NCI-H146 (cell line): ENCODE measurements around the gene SHISA8.

Experiments
- DNase-seq: peaks from one replicate; lab custom pipeline; 2025; lab: John Stamatoyannopoulos, UW

SHISA8 gene

GRCh38 chr22:41913842-41914534 lies 886 bp downstream of the SHISA8 start:
- peak; percentile 37 for DNase-seq

DNA sequence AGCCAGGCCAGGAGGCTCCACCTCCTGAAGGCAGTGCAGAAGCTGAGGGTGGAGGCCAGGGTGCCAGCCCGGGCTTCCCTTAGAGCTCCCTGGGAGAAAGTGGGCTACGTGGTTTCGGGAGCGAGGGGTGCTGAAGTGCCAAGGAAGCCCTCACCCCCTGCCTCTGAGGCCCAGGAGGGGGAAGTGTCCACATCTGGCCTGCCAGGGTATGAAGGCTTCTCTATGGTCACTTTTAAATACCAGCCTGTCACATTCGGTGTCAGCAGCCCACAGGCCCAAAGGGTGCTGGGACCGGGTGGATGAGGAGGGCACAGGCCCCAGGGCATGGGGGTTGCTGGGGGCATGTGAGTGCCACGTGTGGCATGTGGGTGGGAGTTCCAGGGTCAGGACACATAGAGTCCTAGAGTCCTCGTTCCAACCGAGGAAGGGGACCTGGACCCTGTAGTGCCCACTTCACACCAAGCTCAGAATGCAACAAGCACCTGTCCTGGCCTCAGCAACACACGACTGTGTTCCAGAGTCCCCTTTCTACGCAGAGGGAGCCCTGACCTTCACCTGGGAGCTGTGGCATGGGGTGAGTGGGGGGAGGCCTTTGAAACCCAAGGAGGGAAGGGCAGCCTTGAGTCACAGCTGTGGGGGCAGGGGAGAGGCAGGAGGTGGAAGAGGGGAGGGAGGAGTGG lies 1.7 kb downstream of the SHISA8 start:
- no peak for DNase-seq

- no peak for DNase-seq
Observed at GRCh38 chr22:41912338-41913039, 2.4 kb downstream of the SHISA8 start.

DNA sequence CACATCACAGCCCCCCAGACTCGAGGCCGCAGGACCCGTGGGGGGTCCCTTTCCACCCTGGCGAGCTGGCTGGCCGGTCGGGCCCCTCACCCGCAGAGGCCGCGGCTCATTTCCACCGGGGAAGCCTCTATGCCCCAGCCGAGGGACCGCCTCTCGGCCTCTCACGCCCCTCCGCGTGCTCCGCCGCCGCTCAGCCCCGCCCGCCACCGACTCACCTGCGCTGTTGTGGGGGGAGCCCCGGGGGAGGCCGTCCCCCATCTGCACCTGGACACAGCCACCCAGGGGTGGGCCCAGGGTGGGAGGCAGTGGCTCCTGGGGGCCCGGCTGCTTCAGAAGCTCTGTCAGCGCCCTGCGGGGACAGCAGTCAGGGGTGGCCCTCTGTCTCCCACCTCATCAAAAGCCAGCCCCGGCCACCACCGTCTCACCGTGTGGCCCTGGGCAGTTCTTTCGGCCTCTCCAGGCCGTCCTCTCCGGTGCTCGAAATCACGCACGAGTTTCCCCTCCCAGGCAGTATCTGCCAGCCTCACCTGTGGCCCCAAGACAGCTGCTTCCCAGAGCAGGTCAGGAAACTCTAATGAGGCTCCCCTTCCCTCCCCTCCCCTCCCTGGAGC lies 3.8 kb downstream of the SHISA8 start:
- DNase-seq = no peak

DNA sequence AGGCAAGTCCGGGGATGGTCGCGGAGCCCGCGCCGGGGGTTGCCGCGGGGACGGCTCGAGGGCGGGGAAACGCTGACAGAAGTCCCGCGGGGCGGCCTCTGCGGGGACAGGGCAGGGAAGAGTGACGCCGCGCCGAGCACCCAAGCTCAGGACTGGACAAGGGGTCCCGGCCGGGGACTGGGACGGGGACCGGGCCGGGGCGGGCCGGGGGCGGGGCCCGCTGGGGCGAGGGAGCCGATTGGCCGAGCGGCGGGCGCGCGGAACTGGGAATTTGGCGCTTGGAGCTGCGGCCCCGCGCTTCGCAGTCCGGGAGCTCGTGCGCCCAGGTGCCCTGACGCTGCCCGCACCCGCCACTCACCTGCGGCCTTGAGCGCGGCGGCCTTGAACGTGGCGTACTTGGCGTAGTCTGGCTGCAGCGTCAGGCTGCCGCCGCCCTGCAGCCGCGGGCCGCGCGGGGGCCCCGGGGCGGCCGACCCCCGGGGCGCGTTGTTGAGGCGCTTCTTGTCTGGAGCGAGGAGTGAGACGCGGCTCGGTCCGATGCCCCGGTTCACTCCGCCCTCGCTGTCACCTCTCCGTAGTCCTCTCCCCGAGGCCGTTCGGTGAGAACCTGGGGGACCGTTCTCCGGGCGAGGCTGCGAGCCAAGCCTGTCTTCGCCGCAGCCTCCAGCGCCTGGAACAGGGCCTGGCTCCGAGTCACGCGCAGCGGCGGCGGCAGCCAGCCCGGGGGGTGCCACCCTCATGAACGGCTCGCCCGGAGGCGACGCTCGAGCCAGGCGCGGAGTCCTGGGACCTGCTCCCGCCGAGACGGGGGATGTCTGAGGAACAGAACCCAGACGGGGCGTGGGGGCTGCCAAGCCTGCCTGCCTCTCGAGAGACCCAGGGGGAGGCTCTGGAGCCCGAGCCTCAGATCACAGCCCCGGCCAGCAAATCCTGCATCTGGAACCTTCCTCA lies 4.5 kb downstream of the SHISA8 start:
- DNase-seq = no peak

DNA sequence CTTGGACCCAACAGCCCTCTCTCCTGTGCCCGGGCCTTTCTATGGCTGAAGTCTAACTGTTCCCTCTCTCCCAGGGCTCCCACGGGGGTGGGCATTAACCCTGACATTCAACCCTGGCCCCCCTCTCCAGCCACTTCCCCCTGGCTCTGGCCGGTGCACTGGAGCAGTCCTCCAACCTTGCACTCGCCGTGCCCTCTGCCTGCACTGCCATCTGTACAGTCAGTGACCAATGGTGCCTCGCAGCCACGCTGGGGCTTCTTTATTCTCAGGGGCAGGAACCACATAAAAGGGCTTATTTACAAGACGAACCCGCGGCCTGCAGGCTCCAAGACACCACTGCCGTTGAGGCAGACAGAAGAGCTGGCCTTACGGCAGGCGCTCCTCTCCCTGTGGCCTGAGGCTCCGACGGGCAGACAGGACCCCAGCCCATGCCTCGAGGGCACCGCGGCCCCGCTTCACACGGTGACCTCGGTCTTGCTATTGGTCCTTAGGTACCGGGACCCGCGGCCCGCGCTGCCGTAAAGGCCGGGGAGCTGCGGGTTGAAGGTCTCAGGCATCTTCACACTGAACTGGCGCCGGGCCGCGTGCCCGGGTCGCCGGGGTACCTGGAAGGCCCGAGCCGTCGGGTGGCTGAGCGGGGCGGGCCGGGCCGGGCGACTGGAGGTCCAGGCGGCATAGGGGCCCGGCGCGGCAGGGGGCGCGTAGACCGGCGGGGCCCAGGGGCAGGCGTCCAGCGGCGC lies 5.4 kb downstream of the SHISA8 start:
- DNase-seq = no peak

- DNase-seq = no peak
Observed at GRCh38 chr22:41908411-41909309, 6.2 kb downstream of the SHISA8 start.

DNA sequence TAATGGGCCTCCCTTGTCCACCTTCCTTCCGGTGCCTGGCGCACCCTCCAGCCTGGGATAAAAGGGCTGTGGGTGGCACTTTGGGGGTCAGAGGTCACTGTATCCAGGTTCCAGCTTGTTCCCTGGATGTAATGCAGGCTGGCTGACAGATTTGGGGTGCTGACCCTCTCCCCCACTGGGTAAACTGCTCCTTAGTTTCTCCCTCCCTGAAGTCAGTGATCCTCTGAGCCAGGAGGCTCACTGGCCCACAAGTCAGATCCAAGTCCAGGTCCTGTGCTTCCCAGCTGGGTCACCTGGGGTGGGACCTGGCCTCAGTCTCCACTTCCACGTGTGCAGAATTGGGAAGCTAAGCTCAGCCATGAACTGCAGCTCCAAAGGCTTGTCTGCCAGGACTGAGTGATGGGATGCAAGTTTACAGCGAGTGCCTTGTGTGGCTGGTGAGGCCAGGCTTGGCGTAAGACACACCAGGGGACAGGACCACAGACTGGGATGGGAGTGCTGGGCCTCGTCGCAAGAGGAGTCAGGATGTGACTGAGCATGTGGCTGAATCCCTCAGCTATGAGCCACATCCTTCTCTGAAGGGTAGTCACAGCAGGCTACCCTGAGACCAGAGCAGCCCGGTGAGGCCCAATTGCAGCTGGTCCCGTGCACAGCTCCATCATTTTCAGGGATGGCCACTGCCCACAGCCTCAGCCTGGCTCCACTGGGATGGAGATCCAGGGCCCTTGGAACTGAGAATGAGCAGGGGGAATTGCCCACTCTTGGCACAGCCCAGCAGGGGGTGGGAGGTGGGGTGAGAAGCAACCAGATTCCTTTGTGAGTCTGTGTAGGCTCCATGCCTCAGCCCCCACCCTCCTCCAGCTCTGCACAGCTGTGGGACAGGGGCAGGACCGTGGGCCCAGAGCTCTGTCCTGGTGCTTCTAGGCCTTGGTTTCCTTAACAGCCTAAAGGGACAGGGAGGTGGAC lies 7.2 kb downstream of the SHISA8 start:
- no peak for DNase-seq

DNA sequence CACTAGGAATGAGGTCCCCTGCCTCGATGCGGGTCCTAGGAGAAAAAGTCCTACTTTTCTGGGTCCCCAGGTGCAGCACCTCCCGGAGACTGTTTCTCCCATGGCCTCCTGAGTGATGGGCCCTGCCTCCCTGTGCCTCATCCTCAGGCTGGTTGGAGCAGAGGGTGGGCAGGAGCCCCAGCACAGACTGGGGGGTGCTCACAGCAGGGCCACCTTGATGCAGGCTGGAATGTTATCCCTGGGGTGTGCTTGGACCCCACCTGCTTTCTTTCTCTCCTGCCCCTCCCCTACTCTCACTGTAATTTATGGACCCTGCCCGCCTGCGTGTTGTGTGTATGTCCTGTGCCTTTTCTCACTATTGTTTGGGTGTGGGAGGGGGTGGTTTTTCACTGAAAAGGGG lies 8.1 kb downstream of the SHISA8 start:
- no peak for DNase-seq

- no peak for DNase-seq
Observed at GRCh38 chr22:41905411-41906202, 9.3 kb downstream of the SHISA8 start.

DNA sequence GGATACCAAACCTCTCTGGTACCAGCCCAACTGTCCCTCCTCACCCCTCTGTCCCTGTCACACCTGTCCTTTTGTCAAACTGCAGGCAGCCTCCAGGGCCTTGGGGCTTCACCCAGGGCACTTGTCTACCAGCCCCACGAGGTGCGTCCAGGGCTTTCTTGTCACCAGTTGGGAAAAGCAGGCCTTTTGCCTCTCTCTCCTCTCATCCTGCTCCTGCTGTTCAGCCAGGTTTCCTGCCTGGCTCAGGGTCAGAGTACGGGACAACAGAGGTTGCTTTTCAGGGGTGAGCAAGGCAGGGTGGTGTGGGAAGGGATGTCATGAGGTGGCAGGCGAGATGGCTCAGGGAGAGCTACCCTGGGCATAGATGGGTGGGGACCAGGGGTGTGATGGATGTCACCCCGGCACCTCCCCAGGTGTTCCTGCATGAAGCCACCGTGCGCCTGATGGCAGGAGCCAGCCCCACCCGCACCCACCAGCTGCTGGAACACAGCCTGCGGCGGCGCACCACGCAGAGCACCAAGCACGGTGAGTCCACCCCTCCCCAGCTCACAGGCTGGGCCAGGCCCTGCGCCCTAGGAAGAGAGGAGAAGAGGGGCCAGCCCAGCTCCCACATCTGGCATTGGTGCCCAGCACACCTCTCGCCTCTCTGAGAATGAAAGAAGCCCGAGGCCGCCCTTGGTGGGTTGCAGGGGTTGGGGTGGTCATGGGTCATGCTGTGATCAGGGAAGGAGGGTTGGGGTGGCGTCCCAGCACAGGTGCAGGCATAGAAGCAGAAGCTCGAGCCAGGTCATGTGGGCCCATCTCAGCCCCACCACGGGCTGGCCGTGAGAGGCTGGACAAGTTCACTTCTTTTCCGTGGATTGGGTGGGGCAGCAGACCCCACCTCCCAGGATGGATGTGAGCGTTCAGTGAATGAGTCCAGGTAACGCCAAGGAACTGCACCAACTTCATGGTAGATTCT lies 10.1 kb downstream of the SHISA8 start:
- DNase-seq = no peak

GRCh38 chr22:41902932-41903421 lies 11.9 kb downstream of the SHISA8 start:
- peak; percentile 42 for DNase-seq

DNA sequence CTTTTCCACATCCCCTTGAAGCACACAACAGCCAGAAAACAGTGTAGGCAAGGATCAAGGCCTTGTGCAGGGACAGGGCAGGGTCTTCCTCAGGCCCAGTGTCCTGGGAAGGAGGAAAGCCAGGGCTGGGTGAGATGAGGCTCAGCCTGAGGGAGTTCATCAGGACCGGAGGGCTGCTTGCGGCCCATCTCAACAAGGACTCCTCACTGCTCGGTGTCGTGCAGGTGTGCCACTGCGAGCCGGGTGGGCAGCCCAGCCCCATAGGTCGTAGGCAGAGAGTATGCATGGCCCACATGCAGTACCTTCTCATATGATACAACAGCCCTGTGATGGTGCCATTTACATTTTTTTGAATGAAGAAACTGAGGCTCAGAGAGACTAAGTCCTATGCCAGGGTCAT lies 12.9 kb downstream of the SHISA8 start:
- DNase-seq = no peak

DNA sequence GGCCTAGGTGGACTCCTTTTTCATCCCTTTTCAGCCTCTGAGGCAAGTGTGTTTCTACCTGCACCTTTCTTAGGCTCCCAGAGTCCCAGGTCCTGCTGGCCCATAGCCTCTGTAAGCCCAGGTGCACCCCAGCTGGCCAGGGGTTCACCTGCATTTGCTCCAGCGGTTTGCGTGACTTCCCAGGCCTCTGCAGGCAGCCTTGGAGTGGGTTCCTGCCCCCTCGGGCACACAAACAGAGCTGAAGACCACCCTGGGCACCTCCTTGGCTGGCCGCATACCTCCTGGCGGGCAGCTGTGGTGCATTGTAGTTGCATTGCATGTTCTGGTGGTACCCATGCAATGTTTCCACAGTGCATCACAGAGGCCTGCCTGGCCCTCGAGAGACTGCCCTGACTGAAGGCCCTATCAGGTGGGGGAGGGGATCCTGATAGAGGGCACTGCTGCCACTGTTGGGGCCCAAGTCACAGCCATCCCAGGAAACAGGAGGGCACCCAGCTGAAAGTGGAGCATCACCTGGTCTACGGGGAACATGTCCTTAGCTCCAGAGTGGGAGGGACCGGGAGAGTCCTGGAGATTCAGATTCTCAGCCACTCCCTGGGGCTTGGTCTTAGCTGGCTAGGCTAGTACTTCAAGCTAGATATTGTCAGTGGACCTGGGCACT lies 14.1 kb downstream of the SHISA8 start:
- DNase-seq = no peak

DNA sequence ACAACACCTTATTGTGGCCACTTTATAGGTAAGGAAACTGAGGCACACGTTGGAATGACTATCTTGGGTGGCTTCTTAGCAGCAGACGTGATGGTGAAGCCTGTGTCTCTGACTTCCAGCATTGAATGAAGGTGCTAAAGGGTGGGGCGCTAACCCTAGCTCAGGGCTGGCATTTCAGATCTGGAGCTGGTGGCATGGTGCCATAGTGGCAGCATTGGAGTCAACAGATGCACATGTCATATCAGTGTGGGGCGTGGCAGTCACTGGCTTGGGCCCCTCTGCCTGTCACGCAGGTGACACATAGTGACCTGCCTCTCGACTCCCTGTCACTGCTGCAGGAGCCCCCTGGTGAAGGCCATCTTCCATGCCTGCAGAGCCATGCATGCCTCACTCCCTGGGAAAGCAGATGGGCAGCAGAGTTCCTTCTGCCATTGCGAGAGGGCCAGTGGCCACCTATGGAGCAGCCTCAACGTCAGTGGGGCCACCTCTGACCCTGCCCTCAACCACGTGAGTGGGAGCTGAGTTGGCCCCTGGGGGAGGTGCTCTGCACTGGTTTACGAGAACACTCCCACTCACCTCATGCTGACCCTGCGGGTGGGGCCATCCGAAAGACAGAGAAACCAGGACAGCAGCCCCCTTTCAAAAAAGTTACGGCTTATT lies 14.8 kb downstream of the SHISA8 start:
- no peak for DNase-seq
